Measurements from ENCODE around the gene ZNF33A. TPM values are rescaled to one million over a fixed set of nuclear protein-coding genes. Genes with fewer than 3 reads are reported as not detected.
"Not testable (repeated sequence)": the region's sequence is repeated elsewhere in the genome, so short reads cannot be mapped to it uniquely, and the experiment has no call there.

The ZNF33A gene
- total RNA-seq, 1 experiment from 2014 or later = 7.8 TPM

DNA sequence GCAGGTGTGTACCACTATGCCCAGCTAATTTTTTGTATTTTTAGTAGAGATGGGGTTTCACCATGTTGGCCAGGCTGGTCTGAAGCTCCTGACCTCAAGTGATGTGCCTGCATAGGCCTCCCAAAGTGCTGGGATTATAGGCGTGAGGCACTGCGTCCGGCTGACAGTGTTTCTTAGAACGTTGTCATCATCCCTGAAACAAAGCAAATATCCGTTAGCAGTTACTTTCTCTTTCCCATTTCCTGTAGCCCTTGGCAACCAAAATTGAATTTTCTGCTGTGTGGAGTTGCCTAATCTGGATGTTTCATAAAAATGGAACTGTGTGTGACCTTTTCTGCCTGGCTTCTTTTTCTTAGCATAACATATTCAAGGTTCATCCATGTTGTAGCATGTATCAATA lies 22.4 kb downstream of the ZNF33A start:
- DNase-seq (ENCODE audit: low read depth, low spot score) = no peak
- in situ Hi-C loops (cut with HindIII; ENCODE audit: low pct_unique_long_range_greater_than_20kb, low sequenced_read_pairs) = no loop called here

DNA sequence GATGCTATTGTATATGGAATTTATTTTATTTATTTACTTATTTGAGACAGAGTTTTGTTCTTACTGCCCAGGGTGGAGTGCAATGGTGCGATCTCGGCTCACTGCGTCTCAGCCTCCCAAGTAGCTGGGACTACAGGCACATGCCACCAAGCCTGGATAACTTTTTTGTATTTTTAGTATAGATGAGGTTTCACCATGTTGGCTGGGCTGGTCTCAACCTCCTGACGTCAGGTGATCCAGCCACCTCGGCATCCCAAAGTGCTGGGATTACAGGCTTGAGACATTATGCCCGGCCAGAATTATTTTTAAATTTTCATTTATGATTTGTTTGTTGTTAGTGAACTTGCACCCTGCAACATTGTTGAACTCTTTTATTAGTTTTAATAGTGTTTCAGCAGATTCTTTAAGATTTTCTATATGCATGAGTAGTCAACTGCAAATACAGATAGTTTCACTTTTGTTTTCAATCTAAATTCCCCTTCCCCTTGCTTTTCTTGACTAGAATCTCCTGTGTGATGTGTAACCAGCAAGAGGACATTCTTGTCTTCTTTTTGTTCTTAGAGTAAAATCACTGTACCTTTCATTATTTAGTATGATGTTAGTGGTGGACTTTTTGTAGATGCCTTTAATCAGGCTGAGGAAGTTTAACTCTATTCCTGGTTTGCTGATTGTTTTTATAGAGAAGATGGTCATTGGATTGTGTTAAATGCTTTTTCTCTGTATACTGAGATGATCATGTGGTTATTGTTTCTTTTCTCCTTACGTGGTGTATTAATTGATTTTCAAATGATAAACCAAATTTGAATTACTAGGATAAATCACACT lies 27.8 kb downstream of the ZNF33A start:
- in situ Hi-C loops (cut with HindIII; ENCODE audit: low pct_unique_long_range_greater_than_20kb, low sequenced_read_pairs) = no loop called here
- DNase-seq (ENCODE audit: low read depth, low spot score) = peak; percentile 0

- no peak for DNase-seq (ENCODE audit: low read depth, low spot score)
- in situ Hi-C loops (cut with HindIII; ENCODE audit: low pct_unique_long_range_greater_than_20kb, low sequenced_read_pairs) = no loop called here
Measured at GRCh38 chr10:38038932-38039245, 28.4 kb downstream of the ZNF33A start.

- in situ Hi-C loops (cut with HindIII; ENCODE audit: low pct_unique_long_range_greater_than_20kb, low sequenced_read_pairs) = no loop called here
- no peak for DNase-seq (ENCODE audit: low read depth, low spot score)
Measured at GRCh38 chr10:38043516-38043915, 33.0 kb downstream of the ZNF33A start.

DNA sequence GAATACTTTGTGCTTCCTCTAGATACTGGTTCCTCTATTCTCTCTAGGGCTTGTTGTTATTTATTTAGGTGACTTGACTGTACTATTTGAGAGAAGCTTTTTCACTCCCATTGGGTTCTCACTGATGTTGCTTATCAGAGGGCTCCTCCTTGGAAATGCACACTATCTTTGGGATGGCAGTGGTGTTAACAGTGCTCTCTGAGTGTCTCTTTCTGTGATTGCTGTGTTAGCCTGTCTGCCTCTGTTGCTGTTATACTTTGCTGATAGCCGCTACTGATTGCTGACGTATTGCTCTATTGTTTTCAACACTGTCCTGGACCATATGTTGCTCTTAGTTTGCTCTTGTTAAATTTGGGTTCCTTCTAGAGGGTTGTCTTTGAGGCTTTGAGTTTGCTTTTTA lies 34.7 kb downstream of the ZNF33A start:
- DNase-seq (ENCODE audit: low read depth, low spot score) = no peak
- in situ Hi-C loops (cut with HindIII; ENCODE audit: low pct_unique_long_range_greater_than_20kb, low sequenced_read_pairs) = no loop called here

DNA sequence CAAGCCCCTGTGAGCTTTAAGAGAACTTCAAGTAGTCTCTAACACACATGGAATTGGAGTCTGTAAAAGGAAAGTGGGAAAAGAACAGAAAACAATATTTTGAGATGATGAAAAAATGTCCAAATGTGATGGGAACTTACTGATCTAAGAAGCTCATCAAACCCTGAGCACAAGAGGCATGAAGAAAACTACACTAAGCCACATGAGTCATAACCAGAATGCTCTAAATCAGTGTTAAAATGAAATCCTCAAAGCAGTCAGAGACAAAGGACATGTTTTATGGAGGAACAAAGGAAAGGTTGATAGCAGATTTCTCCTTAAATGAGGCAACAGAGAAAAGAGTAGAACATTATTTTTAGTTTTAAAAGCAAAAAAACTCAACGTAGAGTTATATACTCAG lies 37.2 kb downstream of the ZNF33A start:
- DNase-seq (ENCODE audit: low read depth, low spot score) = no peak
- in situ Hi-C loops (cut with HindIII; ENCODE audit: low pct_unique_long_range_greater_than_20kb, low sequenced_read_pairs) = no loop called here

- DNase-seq (ENCODE audit: low read depth, low spot score) = no peak
- in situ Hi-C loops (cut with HindIII; ENCODE audit: low pct_unique_long_range_greater_than_20kb, low sequenced_read_pairs) = no loop called here
Measured at GRCh38 chr10:38050212-38050611, 39.7 kb downstream of the ZNF33A start.

DNA sequence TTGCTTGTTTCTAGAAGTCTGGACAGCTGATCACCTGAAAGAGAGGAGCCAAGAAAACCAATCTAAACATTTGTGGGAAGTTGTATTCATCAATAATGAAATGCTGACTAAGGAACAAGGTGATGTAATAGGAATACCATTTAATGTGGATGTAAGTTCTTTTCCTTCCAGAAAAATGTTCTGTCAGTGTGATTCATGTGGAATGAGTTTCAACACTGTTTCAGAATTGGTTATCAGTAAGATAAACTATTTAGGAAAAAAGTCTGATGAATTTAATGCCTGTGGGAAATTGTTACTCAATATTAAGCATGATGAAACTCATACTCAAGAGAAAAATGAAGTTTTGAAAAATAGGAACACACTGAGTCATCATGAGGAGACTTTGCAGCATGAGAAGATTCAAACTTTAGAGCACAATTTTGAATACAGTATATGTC lies 43.9 kb downstream of the ZNF33A start:
- in situ Hi-C loops (cut with HindIII; ENCODE audit: low pct_unique_long_range_greater_than_20kb, low sequenced_read_pairs) = no loop called here
- DNase-seq (ENCODE audit: low read depth, low spot score) = no peak

- DNase-seq (ENCODE audit: low read depth, low spot score); in situ Hi-C loops (cut with HindIII; ENCODE audit: low pct_unique_long_range_greater_than_20kb, low sequenced_read_pairs): not testable (repeated sequence)
Measured at GRCh38 chr10:38055274-38055894, 44.9 kb downstream of the ZNF33A start.

- DNase-seq (ENCODE audit: low read depth, low spot score); in situ Hi-C loops (cut with HindIII; ENCODE audit: low pct_unique_long_range_greater_than_20kb, low sequenced_read_pairs): not testable (repeated sequence)
Measured at GRCh38 chr10:38069663-38070062, 59.2 kb downstream of the ZNF33A start.

DNA sequence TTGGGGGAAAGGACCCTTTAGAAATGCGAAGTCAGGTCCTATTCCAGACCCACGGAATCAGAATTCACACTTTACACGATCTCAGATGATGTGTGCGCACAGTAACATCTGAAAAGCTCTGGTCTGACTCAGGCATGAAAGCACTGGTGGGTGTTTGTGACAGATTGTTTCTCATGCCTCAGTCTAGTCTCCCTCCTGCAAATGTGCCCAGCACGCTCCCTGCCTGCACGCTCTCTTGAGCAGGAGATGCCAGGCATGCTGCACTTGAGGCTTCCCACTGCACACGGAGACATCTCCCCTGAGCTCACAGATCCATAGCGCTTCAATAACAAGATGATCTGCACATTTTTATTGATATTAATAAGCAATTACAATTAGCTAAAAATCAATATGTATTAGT lies 60.0 kb downstream of the ZNF33A start:
- in situ Hi-C loops (cut with HindIII; ENCODE audit: low pct_unique_long_range_greater_than_20kb, low sequenced_read_pairs) = no loop called here
- DNase-seq (ENCODE audit: low read depth, low spot score) = no peak

GRCh38 chr10:38072552-38072951 lies 62.1 kb downstream of the ZNF33A start:
- DNase-seq (ENCODE audit: low read depth, low spot score) = no peak
- in situ Hi-C loops (cut with HindIII; ENCODE audit: low pct_unique_long_range_greater_than_20kb, low sequenced_read_pairs) = no loop called here

DNA sequence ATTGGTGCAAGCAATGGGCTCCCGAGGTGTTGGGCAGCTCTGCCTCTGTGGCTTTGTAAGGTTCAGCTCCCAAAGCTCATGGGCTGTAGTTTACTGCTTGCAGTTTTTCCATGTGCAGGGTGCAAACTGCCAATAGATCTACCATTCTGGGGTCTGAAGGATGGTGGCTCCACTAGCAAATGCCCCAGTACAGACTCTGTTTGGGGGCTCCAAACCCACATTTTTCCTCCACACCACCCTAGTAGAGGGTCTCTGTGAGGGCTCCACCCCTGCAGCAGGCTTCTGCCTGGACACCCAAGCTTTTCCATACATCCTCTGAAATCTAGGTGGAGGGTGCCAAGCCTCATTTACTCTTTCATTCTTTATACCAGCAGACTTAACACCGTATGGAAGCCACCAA lies 66.2 kb downstream of the ZNF33A start:
- DNase-seq (ENCODE audit: low read depth, low spot score) = no peak
- in situ Hi-C loops (cut with HindIII; ENCODE audit: low pct_unique_long_range_greater_than_20kb, low sequenced_read_pairs) = no loop called here

DNA sequence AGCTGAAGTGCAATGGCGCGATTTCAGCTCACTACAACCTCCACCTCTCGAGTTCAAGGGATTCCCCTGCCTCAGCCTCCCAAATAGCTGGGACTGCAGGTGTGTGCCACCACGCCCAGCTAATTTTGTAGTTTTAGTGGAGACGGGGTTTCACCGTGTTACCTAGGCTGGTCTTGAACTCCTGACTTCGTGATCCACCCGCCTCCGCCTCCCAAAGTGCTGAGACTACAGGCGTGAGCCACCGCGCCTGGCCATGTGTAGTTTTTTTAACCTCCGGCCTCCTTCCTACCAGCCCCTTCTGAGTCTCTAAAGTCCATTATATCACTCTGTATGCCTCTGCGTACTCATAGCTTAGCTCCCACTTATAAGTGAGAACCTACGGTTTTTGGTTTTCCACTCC lies 82.8 kb downstream of the ZNF33A start:
- in situ Hi-C loops (cut with HindIII; ENCODE audit: low pct_unique_long_range_greater_than_20kb, low sequenced_read_pairs); DNase-seq (ENCODE audit: low read depth, low spot score): not testable (repeated sequence)

DNA sequence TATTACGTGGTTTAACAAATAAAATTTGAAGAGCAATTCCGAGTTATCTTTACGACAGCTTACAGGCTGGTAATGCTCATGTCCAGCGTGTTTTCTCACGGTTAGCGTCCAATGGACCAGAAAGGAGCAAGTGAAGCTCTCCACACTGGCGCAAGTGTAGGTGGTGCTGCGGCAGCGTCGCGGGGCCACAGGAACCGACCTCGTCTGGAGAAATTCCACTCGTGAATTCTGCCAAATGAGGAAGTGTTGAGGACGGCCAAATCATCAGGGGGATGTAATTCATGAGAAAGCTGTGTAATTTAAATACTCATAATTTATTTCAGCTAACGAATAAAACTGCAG lies 83.3 kb downstream of the ZNF33A start:
- DNase-seq (ENCODE audit: low read depth, low spot score) = no peak
- in situ Hi-C loops (cut with HindIII; ENCODE audit: low pct_unique_long_range_greater_than_20kb, low sequenced_read_pairs) = no loop called here

DNA sequence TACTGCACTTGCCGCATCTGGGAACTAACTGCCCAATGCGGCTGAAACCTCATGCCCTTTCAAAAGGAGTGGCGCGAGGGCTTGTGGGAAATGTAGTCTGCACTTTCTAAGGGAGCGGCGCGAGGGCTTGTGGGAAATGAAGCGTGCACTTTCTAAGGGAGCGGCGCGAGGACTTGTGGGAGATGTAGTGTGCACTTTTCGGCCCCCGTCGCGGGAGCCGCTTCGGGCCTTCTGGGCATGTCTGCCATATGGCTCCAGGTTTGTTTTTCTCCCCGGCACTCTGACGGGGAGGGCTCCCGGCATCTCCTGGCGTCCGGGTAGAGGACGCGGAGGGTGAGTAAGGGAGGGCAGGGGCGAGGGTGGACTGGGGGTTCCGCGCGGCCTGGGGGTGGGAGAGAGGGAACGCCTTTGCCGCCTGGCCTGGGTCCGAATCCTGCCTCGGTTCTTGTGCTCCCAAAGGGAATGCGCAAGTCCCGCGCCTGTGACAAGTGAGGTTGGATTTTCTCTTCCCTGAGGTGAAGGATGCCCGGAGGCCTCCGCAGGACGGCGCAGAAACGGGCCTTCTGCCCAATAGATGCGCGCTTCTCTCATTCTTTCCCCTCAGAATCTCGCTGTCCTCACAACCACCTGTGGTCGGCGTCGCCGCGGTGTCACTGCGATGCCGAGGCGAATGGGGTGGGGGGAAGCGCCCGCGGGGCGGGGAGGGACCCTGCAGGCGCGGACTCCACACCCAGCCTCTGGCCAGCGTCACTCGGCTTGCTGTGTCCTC lies 83.9 kb downstream of the ZNF33A start, which contains the start of gene ZNF37A:
ZNF37A (plus strand) TSS at position 180 of the 769 bp plus-strand sequence. CDS start 2,281 bp downstream, outside the sequence.
- in situ Hi-C loops (cut with HindIII; ENCODE audit: low pct_unique_long_range_greater_than_20kb, low sequenced_read_pairs) = no loop called here
- peak; percentile 93 for DNase-seq (ENCODE audit: low read depth, low spot score)

GRCh38 chr10:38094927-38095574 lies 84.6 kb downstream of the ZNF33A start:
- in situ Hi-C loops (cut with HindIII; ENCODE audit: low pct_unique_long_range_greater_than_20kb, low sequenced_read_pairs) = no loop called here
- DNase-seq (ENCODE audit: low read depth, low spot score) = no peak

DNA sequence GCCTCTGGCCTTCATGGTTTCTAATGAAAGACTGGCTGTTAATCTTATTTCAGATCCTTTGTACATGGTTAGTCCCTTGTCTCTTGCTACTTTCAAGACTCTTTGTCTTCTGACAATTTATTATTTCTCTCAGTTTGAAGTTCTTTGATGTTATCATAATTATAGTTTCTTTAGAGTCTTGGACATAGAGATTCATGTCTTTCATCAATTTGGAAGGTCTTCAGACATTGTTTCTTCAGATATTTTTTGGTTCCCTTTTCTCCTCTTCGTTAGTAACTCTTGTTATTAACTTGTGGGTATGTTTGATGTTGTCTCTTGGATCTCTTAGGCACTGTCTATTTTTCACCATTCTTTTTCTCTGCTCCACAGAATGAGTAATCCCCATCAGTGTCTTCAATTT lies 92.4 kb downstream of the ZNF33A start:
- in situ Hi-C loops (cut with HindIII; ENCODE audit: low pct_unique_long_range_greater_than_20kb, low sequenced_read_pairs) = no loop called here
- DNase-seq (ENCODE audit: low read depth, low spot score) = no peak

Measured in SK-MEL-5 (cell line).